IMR-90 (cell line): ENCODE results near the gene MYCBP2. TPM values are rescaled to one million over a fixed set of nuclear protein-coding genes. Genes with fewer than 3 reads are reported as not detected.

Experiments used
- ATAC-seq: fragments of 200-7000 bp; cut with Tn5 transposase; 2 replicates; pipeline ENCODE4 v1.9.1; 2020; ENCODE audit warnings: low read depth, mild to moderate bottlenecking, moderate library complexity
- BruUV-seq: library from RNA; stranded (reverse); fragments of 400-500 nt; replicated peaks from 2 replicates; lab custom pipeline; 2021; lab: Mats Ljungman, UMichigan
- CTCF ChIA-PET: fragments of 300-600 bp; formaldehyde crosslinking; extraction: SDS; loops from one replicate; lab custom pipeline; 2021; ENCODE audit warnings: antibody characterized with exemption; lab: Yijun Ruan, JAX
- POLR2A ChIA-PET: fragments of 300-600 bp; sonication (Branson Sonifier 250); formaldehyde crosslinking; loops from one replicate; lab custom pipeline; 2022; ENCODE audit warnings: antibody characterized with exemption; ENCODE audit not compliant: unreplicated experiment; lab: Charles Lee
- DNase-seq: peaks from one replicate; pipeline ENCODE4 v3.0.0; 2013
- H2AFZ ChIP-seq: replicated peaks from 2 replicates; pipeline ENCODE3; 2013; ENCODE audit warnings: low read length, mild to moderate bottlenecking; ENCODE audit not compliant: poor library complexity
- H2AK5ac ChIP-seq: 2 replicates; pipeline ENCODE4 v1.6.1; 2013; ENCODE audit warnings: low read depth, low read length, inconsistent platforms
- H2AK9ac ChIP-seq: replicated peaks from 2 replicates; pipeline ENCODE3; 2013; ENCODE audit warnings: mild to moderate bottlenecking, low read depth, low read length, moderate library complexity; ENCODE audit not compliant: poor library complexity
- H2BK120ac ChIP-seq: 2 replicates; pipeline ENCODE4 v1.6.1; 2013; ENCODE audit warnings: low read depth, low read length, inconsistent platforms
- H2BK15ac ChIP-seq: 3 replicates; pipeline ENCODE4 v1.6.1; 2013; ENCODE audit warnings: low read depth, low read length, inconsistent platforms
- H2BK20ac ChIP-seq: 2 replicates; pipeline ENCODE4 v1.6.1; 2013; ENCODE audit warnings: low read depth, mild to moderate bottlenecking, inconsistent platforms, low read length, moderate library complexity
- H2BK5ac ChIP-seq: 2 replicates; pipeline ENCODE4 v1.6.1; 2013; ENCODE audit warnings: mild to moderate bottlenecking, low read depth, low read length, inconsistent platforms; ENCODE audit not compliant: poor library complexity, severe bottlenecking
- H3K14ac ChIP-seq: replicated peaks from 2 replicates; pipeline ENCODE4 v1.6.1; 2013; ENCODE audit warnings: low read depth, low read length, inconsistent platforms
- H3K18ac ChIP-seq: 2 replicates; pipeline ENCODE4 v1.6.1; 2013; ENCODE audit warnings: low read depth, low read length, control low read depth
- H3K23ac ChIP-seq: 2 replicates; pipeline ENCODE4 v1.6.1; 2013; ENCODE audit warnings: low read depth, low read length, inconsistent platforms
- H3K27ac ChIP-seq: 2 replicates; pipeline ENCODE4 v1.5.1; 2013; ENCODE audit warnings: mild to moderate bottlenecking, control low read depth, low read length; ENCODE audit not compliant: insufficient read depth
- H3K27me3 ChIP-seq: 2 replicates; pipeline ENCODE4 v1.6.1; 2013; ENCODE audit warnings: low read length; ENCODE audit not compliant: control insufficient read depth, insufficient read depth
- H3K36me3 ChIP-seq: 2 replicates; pipeline ENCODE4 v1.6.1; 2013; ENCODE audit warnings: low read length, mixed read lengths; ENCODE audit not compliant: control insufficient read depth, insufficient read depth
- H3K4ac ChIP-seq: 2 replicates; pipeline ENCODE4 v1.6.1; 2013; ENCODE audit warnings: low read depth, low read length, inconsistent platforms
- H3K4me1 ChIP-seq: 2 replicates; pipeline ENCODE4 v1.6.1; 2013; ENCODE audit warnings: low read length, mixed read lengths; ENCODE audit not compliant: control insufficient read depth, insufficient read depth
- H3K4me2 ChIP-seq: 2 replicates; pipeline ENCODE4 v1.6.1; 2013; ENCODE audit warnings: low read depth, mild to moderate bottlenecking, control low read depth, low read length, moderate library complexity
- H3K4me3 ChIP-seq: 2 replicates; pipeline ENCODE4 v1.5.1; 2013; ENCODE audit warnings: low read depth, mild to moderate bottlenecking, control low read depth, low read length, moderate library complexity; ENCODE audit not compliant: insufficient read depth
- H3K56ac ChIP-seq: 2 replicates; pipeline ENCODE4 v1.6.1; 2013; ENCODE audit warnings: low read length, inconsistent platforms; ENCODE audit not compliant: insufficient read depth; ENCODE audit errors: extremely low read depth
- H3K79me1 ChIP-seq, 2 experiments: 2 replicates each; pipeline ENCODE4 v1.6.1; 2013; ENCODE audit warnings: low read length in 2 of 2, inconsistent platforms in 1 of 2, low read depth in 1 of 2
- H3K9ac ChIP-seq: 2 replicates; pipeline ENCODE4 v1.6.1; 2013; ENCODE audit warnings: low read depth, low read length, control low read depth
- H3K9me1 ChIP-seq: 2 replicates; pipeline ENCODE4 v1.6.1; 2013; ENCODE audit warnings: low read length, inconsistent platforms; ENCODE audit not compliant: insufficient read depth
- H3K9me3 ChIP-seq: 2 replicates; pipeline ENCODE4 v1.6.1; 2013; ENCODE audit warnings: low read length; ENCODE audit not compliant: control insufficient read depth, insufficient read depth
- H4K20me1 ChIP-seq: 2 replicates; pipeline ENCODE4 v1.6.1; 2013; ENCODE audit warnings: low read length, inconsistent platforms; ENCODE audit not compliant: insufficient read depth
- H4K5ac ChIP-seq: 2 replicates; pipeline ENCODE4 v1.6.1; 2013; ENCODE audit warnings: mild to moderate bottlenecking, low read depth, low read length, control low read depth
- H4K8ac ChIP-seq, 2 experiments: 2 replicates each; pipeline ENCODE4 v1.6.1; 2013; ENCODE audit warnings: low read depth in 2 of 2, low read length in 2 of 2, control low read depth in 1 of 2, inconsistent platforms in 1 of 2
- H4K91ac ChIP-seq: 2 replicates; pipeline ENCODE4 v1.6.1; 2013; ENCODE audit warnings: low read depth, low read length, inconsistent platforms; ENCODE audit not compliant: insufficient read depth
- BHLHE40 ChIP-seq: fragments of 150-350 bp; IDR thresholded peaks from 2 replicates; pipeline ENCODE4 v1.6.1; 2016; ENCODE audit warnings: mild to moderate bottlenecking, low read depth, low read length
- CTCF ChIP-seq: conservative IDR thresholded peaks from 2 replicates; pipeline ENCODE4 v1.5.1; 2012; ENCODE audit warnings: mild to moderate bottlenecking, low read depth, low read length, improper control_type of control experiment
- RAD21 ChIP-seq: IDR thresholded peaks from 2 replicates; pipeline ENCODE4 v1.6.1; 2012; ENCODE audit warnings: low read length, improper control_type of control experiment
- RCOR1 ChIP-seq: IDR thresholded peaks from 2 replicates; pipeline ENCODE4 v1.6.1; 2012; ENCODE audit warnings: mild to moderate bottlenecking, low read length, improper control_type of control experiment; ENCODE audit not compliant: insufficient replicate concordance
- USF2 ChIP-seq: fragments of 150-350 bp; IDR thresholded peaks from 2 replicates; pipeline ENCODE4 v1.6.1; 2017; ENCODE audit warnings: mild to moderate bottlenecking, antibody characterized with exemption, low read length, low read depth
- WGBS, 2 experiments: methylation state at CpG; one replicate each; pipeline versions ENCODE4 v1.1.5 to v1.1.7; 2013; ENCODE audit warnings: missing lambda C conversion rate in 2 of 2; ENCODE audit not compliant: insufficient read length in 1 of 2; ENCODE audit errors: extremely low coverage in 2 of 2; 5-methylcytosine and 5-hydroxymethylcytosine counted together
- dilution Hi-C: fragments of 300-500 bp; cut with HindIII; formaldehyde crosslinking; loops from one replicate; pipeline ENCODE4 v1.14.3; 2018; ENCODE audit warnings: low sequenced_read_pairs; ENCODE audit not compliant: unreplicated experiment
- in situ Hi-C: fragments of 300-500 bp; cut with MboI; formaldehyde crosslinking; loops from 3 replicates; pipeline ENCODE4 v1.14.3; 2019; ENCODE audit warnings: low sequenced_read_pairs, inconsistent platforms, mixed read lengths
- intact Hi-C: fragments of 100-400 bp; cut with micrococcal nuclease; formaldehyde crosslinking; loops from 2 replicates; pipeline ENCODE4 v1.10.0; 2022
- polyA plus RNA-seq, 3 experiments: library from polyadenylated mRNA; depleted of rRNA; stranded (reverse); fragments of >200 nt; gene quantifications; 2 replicates each; pipeline ENCODE4 v1.2.3, GENCODE V29; 2012; ENCODE audit warnings: low replicate concordance in 1 of 3
- total RNA-seq: library from RNA; depleted of rRNA; stranded (reverse); fragments of >200 nt; gene quantifications from 2 replicates; pipeline ENCODE4 v1.2.3, GENCODE V29; 2012

Gene MYCBP2
- total and polyA plus RNA-seq, 2 of the 4 experiments (the other 2 are of a cell fraction) = 20.1 to 43.2 TPM

- WGBS, 2 experiments = no CpG with 5 or more reads among the region's 2 CpGs
- no peak overlapping the region for H4K5ac ChIP-seq
These were observed 259.4 kb downstream of the MYCBP2 start for GRCh38 chr13:77067519-77067918.

More at GRCh38 chr13:77067519-77067918, 259.4 kb downstream of the MYCBP2 start:
- no TSS peak for BruUV-seq
- DNase-seq (no peak), ATAC-seq (no peak)
- H2BK20ac ChIP-seq = no peak overlapping the region
- H3K14ac ChIP-seq = no peak overlapping the region
- TF ChIP-seq RAD21 = no peak
- TF ChIP-seq CTCF = no peak
- no peak for TF ChIP-seq USF2
- no peak for TF ChIP-seq RCOR1
- no peak for TF ChIP-seq BHLHE40
- POLR2A ChIA-PET = no interaction called here
- no peaks in the 10 kb centered on the region; a peak in 1 of 4 replicates for H3K79me1 ChIP-seq
- H2AFZ ChIP-seq = no peak overlapping the region
- CTCF ChIA-PET = no interaction called here
- H4K91ac ChIP-seq = no peak overlapping the region
- no peak overlapping the region for H2BK15ac ChIP-seq
- no peak overlapping the region for H3K9ac ChIP-seq
- H3K27ac ChIP-seq = no peak overlapping the region
- H3K9me1 ChIP-seq = no peaks in the 10 kb centered on the region; the same call in 1 of the 2 replicates
- H3K4me1 ChIP-seq = no peaks in the 10 kb centered on the region
- no peak overlapping the region for H2BK5ac ChIP-seq
- H3K4me3 ChIP-seq = no peak overlapping the region
- H3K18ac ChIP-seq = no peak overlapping the region
- intact Hi-C loops = no loop called here
- H4K20me1 ChIP-seq = no peaks in the 10 kb centered on the region
- in situ Hi-C loops = no loop called here
- H2AK5ac ChIP-seq = no peak overlapping the region
- no peak overlapping the region for H2AK9ac ChIP-seq
- H3K23ac ChIP-seq = no peak overlapping the region
- no peaks in the 10 kb centered on the region for H3K27me3 ChIP-seq
- H2BK120ac ChIP-seq = no peak overlapping the region
- H3K4ac ChIP-seq = no peak overlapping the region
- no peak overlapping the region for H3K56ac ChIP-seq
- H3K4me2 ChIP-seq = no peak overlapping the region
- peaks cover 22% of the 10 kb centered on the region for H3K36me3 ChIP-seq
- no peaks in the 10 kb centered on the region for H3K9me3 ChIP-seq
- dilution Hi-C loops = no loop called here
- no peak overlapping the region for H4K8ac ChIP-seq
